ENCODE results near the gene STAT3.
"Not testable (repeated sequence)": the region's sequence is repeated elsewhere in the genome, so short reads cannot be mapped to it uniquely, and the experiment has no call there.

Gene STAT3

GRCh38 chr17:42276359-42276608, 112.0 kb downstream of the STAT3 start, which contains the start of gene STAT5B:
STAT5B (minus strand) TSS chr17:42276391; CDS start chr17:42232127, 44,264 bp downstream.
- peak; percentile 66 for DNase-seq (ENCODE audit: low spot score)

- no peak for DNase-seq (ENCODE audit: low spot score)
Observed at GRCh38 chr17:42275527-42276358, 112.5 kb downstream of the STAT3 start.

GRCh38 chr17:42274812-42275526, 113.3 kb downstream of the STAT3 start:
- DNase-seq (ENCODE audit: low spot score), result no peak

- DNase-seq (ENCODE audit: low spot score), result no peak
Observed at GRCh38 chr17:42274253-42274542, 114.0 kb downstream of the STAT3 start.

- DNase-seq (ENCODE audit: low spot score), result no peak
Observed at GRCh38 chr17:42273474-42274252, 114.6 kb downstream of the STAT3 start.

GRCh38 chr17:42272162-42272907, 115.9 kb downstream of the STAT3 start:
- no peak for DNase-seq (ENCODE audit: low spot score)

- no peak for DNase-seq (ENCODE audit: low spot score)
Observed at GRCh38 chr17:42271779-42272035, 116.5 kb downstream of the STAT3 start.

GRCh38 chr17:42271006-42271778, 117.0 kb downstream of the STAT3 start:
- DNase-seq (ENCODE audit: low spot score), result no peak

GRCh38 chr17:42270596-42270995, 117.6 kb downstream of the STAT3 start:
- no peak for DNase-seq (ENCODE audit: low spot score)

- DNase-seq (ENCODE audit: low spot score), result no peak
Observed at GRCh38 chr17:42270170-42270535, 118.1 kb downstream of the STAT3 start.

- DNase-seq (ENCODE audit: low spot score), result no peak
Observed at GRCh38 chr17:42268236-42268635, 120.0 kb downstream of the STAT3 start.

- DNase-seq (ENCODE audit: low spot score), result peak; percentile 76
Observed at GRCh38 chr17:42266918-42267766, 121.1 kb downstream of the STAT3 start.

- no peak for DNase-seq (ENCODE audit: low spot score)
Observed at GRCh38 chr17:42266462-42266861, 121.8 kb downstream of the STAT3 start.

- DNase-seq (ENCODE audit: low spot score), result not testable (repeated sequence)
Observed at GRCh38 chr17:42264366-42264765, 123.9 kb downstream of the STAT3 start.

All from activated CD4-positive, alpha-beta T cell treated with anti-CD3 and anti-CD28 coated beads, Interleukin-2, Interleukin-4, amounts not matched to agents 100 ng/mL and 50 ng/mL, durations not matched to agents 16 hours and 8 hours (primary cell).